ENCODE results near the gene PCNX4. TPM values are rescaled to one million over a fixed set of nuclear protein-coding genes. Genes with fewer than 3 reads are reported as not detected.
"Not testable (repeated sequence)": the region's sequence is repeated elsewhere in the genome, so short reads cannot be mapped to it uniquely, and the experiment has no call there.

The PCNX4 gene
- total RNA-seq (2021; ENCODE audit: unreplicated experiment), result 60.0 TPM
- polyA plus RNA-seq (2012; ENCODE audit: insufficient read length), result 30.3 TPM
- Bru-seq, nascent RNA, result percentile 82 among the genes with signal in this experiment
- percentile 86 among the genes with signal in this experiment for BruChase-seq, experiment 1, labeled RNA remaining after a 2-hour chase
- percentile 90 among the genes with signal in this experiment for BruChase-seq, experiment 2, labeled RNA remaining after a 6-hour chase
- long read RNA-seq, full-length matches to known transcripts, result 19 of 29 reads
- long read RNA-seq, partial matches to known transcripts, result 6 of 29 reads
- long read RNA-seq, other reads (novel, unspliced or antisense), result 4 of 29 reads

- in situ Hi-C loops (cut with HindIII; ENCODE audit: low pct_unique_long_range_greater_than_20kb, low sequenced_read_pairs) (no loop called here), intact Hi-C loops (cut with micrococcal nuclease; ENCODE audit: unreplicated experiment) (loop anchor here (10.0 kb wide), 1 partner anchor 73 kb away; the partner anchor contains the start of gene DHRS7)
- ChIA-PET POLR2A (no interaction called here), CTCF (no interaction called here)
- Histone ChIP-seq H3K4me3 (ENCODE audit: low read depth in 2 of 2, low read length in 2 of 2) (peak within 1 kb of the TSS; percentile 68 to 92), H3K27ac (ENCODE audit: low read length) (peak within 1 kb of the TSS; percentile 90), H3K27me3 (ENCODE audit: control insufficient read depth, insufficient read depth, low read length) (no peaks in the 10 kb centered on the region), H3K4me1 (ENCODE audit: control insufficient read depth, insufficient read depth, low read length) (peaks cover 18% of the 10 kb centered on the region), H3K36me3 (ENCODE audit: control insufficient read depth, insufficient read depth, low read length) (no peaks in the 10 kb centered on the region; the same call in none of the 2 replicates), H3K9me3 (ENCODE audit: control insufficient read depth, insufficient read depth, low read depth, low read length) (no peaks in the 10 kb centered on the region)
- no TSS peak for BruUV-seq (replicated peaks)
- ATAC-seq, result peak; percentile 98
- peak; percentile 93 for DNase-seq (ENCODE audit: low read depth, low spot score)
- TF ChIP-seq, protein P1, sequence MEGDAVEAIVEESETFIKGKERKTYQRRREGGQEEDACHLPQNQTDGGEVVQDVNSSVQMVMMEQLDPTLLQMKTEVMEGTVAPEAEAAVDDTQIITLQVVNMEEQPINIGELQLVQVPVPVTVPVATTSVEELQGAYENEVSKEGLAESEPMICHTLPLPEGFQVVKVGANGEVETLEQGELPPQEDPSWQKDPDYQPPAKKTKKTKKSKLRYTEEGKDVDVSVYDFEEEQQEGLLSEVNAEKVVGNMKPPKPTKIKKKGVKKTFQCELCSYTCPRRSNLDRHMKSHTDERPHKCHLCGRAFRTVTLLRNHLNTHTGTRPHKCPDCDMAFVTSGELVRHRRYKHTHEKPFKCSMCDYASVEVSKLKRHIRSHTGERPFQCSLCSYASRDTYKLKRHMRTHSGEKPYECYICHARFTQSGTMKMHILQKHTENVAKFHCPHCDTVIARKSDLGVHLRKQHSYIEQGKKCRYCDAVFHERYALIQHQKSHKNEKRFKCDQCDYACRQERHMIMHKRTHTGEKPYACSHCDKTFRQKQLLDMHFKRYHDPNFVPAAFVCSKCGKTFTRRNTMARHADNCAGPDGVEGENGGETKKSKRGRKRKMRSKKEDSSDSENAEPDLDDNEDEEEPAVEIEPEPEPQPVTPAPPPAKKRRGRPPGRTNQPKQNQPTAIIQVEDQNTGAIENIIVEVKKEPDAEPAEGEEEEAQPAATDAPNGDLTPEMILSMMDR (IDR thresholded peaks at IDR 0.05), result no peak
- TF ChIP-seq SIN3A (IDR thresholded peaks at IDR 0.05; ENCODE audit: borderline replicate concordance, insufficient read depth, low read depth, low read length), result peak; percentile 35; the same call in 1 of the 2 replicates
- no peak for TF ChIP-seq REST (IDR thresholded peaks at IDR 0.05; ENCODE audit: insufficient read depth in 1 of 2, low read depth in 2 of 2, low read length in 1 of 2)
- peak; percentile 29; the same call in 1 of the 2 replicates for TF ChIP-seq TCF7L2 (IDR thresholded peaks at IDR 0.05; ENCODE audit: low read depth, low read length)
- peak; percentile 85; the same call in 1 of the 2 replicates for TF ChIP-seq POLR2AphosphoS5 (IDR thresholded peaks at IDR 0.05; ENCODE audit: low read depth, low read length)
These were observed at the start of gene PCNX4 for GRCh38 chr14:60091550-60092525. Gene PCNX4, plus strand, starts transcription at chr14:60091923. Its CDS starts 15,716 bp downstream, at chr14:60107639.

DNA sequence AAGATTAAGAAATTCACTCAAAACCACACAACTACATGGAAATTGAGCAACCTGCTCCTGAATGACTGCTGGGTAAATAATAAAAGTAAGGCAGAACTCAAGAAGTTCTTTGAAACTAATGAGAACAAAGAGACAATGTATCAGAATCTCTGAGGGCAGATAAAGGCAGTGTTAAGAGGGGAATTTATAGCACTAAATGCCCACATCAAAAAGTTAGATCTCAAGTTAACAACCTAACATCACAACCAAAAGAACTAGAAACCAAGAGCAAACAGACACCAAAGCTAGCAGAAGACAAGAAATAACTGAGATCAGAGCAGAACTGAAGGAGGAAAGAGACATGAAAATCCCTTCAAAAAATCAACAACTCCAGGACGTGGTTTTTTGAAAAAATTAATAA lies 43.7 kb upstream of the PCNX4 start:
- H3K4me3 ChIP-seq (ENCODE audit: low read depth in 2 of 2, low read length in 2 of 2); H3K27me3 ChIP-seq (ENCODE audit: control insufficient read depth, insufficient read depth, low read length); intact Hi-C loops (cut with micrococcal nuclease; ENCODE audit: unreplicated experiment); H3K27ac ChIP-seq (ENCODE audit: low read length); H3K4me1 ChIP-seq (ENCODE audit: control insufficient read depth, insufficient read depth, low read length); H3K36me3 ChIP-seq (ENCODE audit: control insufficient read depth, insufficient read depth, low read length); H3K9me3 ChIP-seq (ENCODE audit: control insufficient read depth, insufficient read depth, low read depth, low read length); DNase-seq (ENCODE audit: low read depth, low spot score); POLR2A ChIA-PET; BruUV-seq (replicated peaks); in situ Hi-C loops (cut with HindIII; ENCODE audit: low pct_unique_long_range_greater_than_20kb, low sequenced_read_pairs); CTCF ChIA-PET; ATAC-seq: not testable (repeated sequence)

Measured in Panc1 (cell line).